Endodermal cell (in vitro differentiated cells): ENCODE measurements around the gene DNAJA4. TPM values are rescaled to one million over a fixed set of nuclear protein-coding genes. Genes with fewer than 3 reads are reported as not detected.

Experiments
- DNase-seq: peaks from one replicate; pipeline ENCODE4 v3.0.0-alpha.2; 2017
- H3K27ac ChIP-seq: 2 replicates; pipeline ENCODE4 v1.5.1; 2013; ENCODE audit warnings: mild to moderate bottlenecking, low read depth, low read length, moderate library complexity
- H3K27me3 ChIP-seq: 2 replicates; pipeline ENCODE4 v1.6.1; 2013; ENCODE audit warnings: mild to moderate bottlenecking, low read length, moderate library complexity; ENCODE audit not compliant: insufficient read depth, control insufficient read depth, poor library complexity, severe bottlenecking
- H3K36me3 ChIP-seq: 2 replicates; pipeline ENCODE4 v1.7.0; 2013; ENCODE audit warnings: mild to moderate bottlenecking, low read length, moderate library complexity; ENCODE audit not compliant: control insufficient read depth, insufficient read depth
- H3K4me1 ChIP-seq: one replicate; pipeline ENCODE4 v1.7.0; 2013; ENCODE audit warnings: low read length; ENCODE audit not compliant: control insufficient read depth, insufficient read depth
- H3K4me3 ChIP-seq: 2 replicates; pipeline ENCODE4 v1.5.1; 2013; ENCODE audit warnings: mild to moderate bottlenecking, low read length, moderate library complexity
- H3K9ac ChIP-seq: 2 replicates; pipeline ENCODE4 v1.6.1; 2013; ENCODE audit warnings: mild to moderate bottlenecking, low read length, moderate library complexity; ENCODE audit not compliant: poor library complexity, severe bottlenecking; ENCODE audit errors: extremely low read depth
- H3K9me3 ChIP-seq: 2 replicates; pipeline ENCODE4 v1.6.1; 2013; ENCODE audit warnings: mild to moderate bottlenecking, low read length, moderate library complexity; ENCODE audit not compliant: control insufficient read depth
- H3K27ac Mint-ChIP-seq: 2 replicates; pipeline ENCODE4 v1.8.0; 2020; ENCODE audit warnings: mixed read lengths
- H3K27me3 Mint-ChIP-seq: 2 replicates; pipeline ENCODE4 v1.8.0; 2021; ENCODE audit warnings: mild to moderate bottlenecking, mixed read lengths; ENCODE audit not compliant: insufficient read depth
- H3K36me3 Mint-ChIP-seq: 2 replicates; pipeline ENCODE4 v1.8.0; 2020; ENCODE audit warnings: low read depth, mixed read lengths
- H3K4me1 Mint-ChIP-seq: 2 replicates; pipeline ENCODE4 v1.8.0; 2020; ENCODE audit warnings: mixed read lengths
- H3K4me3 Mint-ChIP-seq: 2 replicates; pipeline ENCODE4 v1.8.0; 2020; ENCODE audit warnings: mild to moderate bottlenecking, moderate library complexity, mixed read lengths
- H3K9me3 Mint-ChIP-seq: 2 replicates; pipeline ENCODE4 v1.8.0; 2020; ENCODE audit warnings: mild to moderate bottlenecking, mixed read lengths
- WGBS, 2 experiments: methylation state at CpG; one replicate each; pipeline versions ENCODE4 v1.1.5 to v1.1.7; 2013; ENCODE audit warnings: missing lambda C conversion rate in 2 of 2, mixed read lengths in 1 of 2; ENCODE audit not compliant: insufficient coverage in 1 of 2, insufficient read length in 1 of 2; 5-methylcytosine and 5-hydroxymethylcytosine counted together
- total RNA-seq, 2 donors: library from RNA; stranded (reverse); fragmentation: NEBNext Ultra II Directional in 1 of 2; extraction: Animal tissue kit (Norgen Biotek cat#: 25700) in 1 of 2; gene quantifications; 2 replicates in 1 of 2; 3 replicates in 1 of 2; pipeline ENCODE4 v1.2.1, GENCODE V29; 2021
- TF ChIP-seq, protein P1 (sequence below): fragments of 200-600 bp; sonication (generic); conservative IDR thresholded peaks from 2 replicates; pipeline ENCODE4 v1.5.0; 2021; ENCODE audit warnings: antibody characterized with exemption, mild to moderate bottlenecking

Gene DNAJA4
- total RNA-seq, 2 donors from 2014 or later, result 4.9 to 18.5 TPM

DNA sequence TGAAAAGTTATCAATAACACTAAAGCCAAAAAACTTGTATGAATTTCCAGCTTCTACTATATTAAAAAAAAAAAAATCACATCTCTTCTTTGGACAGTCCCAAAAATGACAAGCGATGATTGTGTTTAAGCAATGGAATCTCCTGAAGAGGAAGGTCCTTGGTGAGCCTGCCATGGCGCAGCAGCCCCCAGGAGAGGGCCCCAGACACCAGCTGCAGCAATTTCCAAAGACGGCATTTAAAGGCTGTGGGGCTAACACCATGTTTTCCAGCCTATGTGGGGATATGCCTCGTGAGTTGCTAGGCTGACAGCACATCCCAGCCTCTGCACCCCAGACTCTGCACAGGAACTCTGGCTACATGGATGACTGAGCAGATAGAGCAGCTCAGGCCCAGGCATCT, 20.4 kb downstream of the DNAJA4 start:
- WGBS, 2 experiments, result 74 to 89% methylated on average over 4 of the region's 4 CpGs
- Mint-ChIP-seq H3K27me3 (no peaks in the 10 kb centered on the region), H3K4me1 (no peaks in the 10 kb centered on the region), H3K4me3 (no peak overlapping the region), H3K36me3 (peaks cover 38% of the 10 kb centered on the region), H3K27ac (no peak overlapping the region), H3K9me3 (no peaks in the 10 kb centered on the region)
- TF ChIP-seq, protein P1, sequence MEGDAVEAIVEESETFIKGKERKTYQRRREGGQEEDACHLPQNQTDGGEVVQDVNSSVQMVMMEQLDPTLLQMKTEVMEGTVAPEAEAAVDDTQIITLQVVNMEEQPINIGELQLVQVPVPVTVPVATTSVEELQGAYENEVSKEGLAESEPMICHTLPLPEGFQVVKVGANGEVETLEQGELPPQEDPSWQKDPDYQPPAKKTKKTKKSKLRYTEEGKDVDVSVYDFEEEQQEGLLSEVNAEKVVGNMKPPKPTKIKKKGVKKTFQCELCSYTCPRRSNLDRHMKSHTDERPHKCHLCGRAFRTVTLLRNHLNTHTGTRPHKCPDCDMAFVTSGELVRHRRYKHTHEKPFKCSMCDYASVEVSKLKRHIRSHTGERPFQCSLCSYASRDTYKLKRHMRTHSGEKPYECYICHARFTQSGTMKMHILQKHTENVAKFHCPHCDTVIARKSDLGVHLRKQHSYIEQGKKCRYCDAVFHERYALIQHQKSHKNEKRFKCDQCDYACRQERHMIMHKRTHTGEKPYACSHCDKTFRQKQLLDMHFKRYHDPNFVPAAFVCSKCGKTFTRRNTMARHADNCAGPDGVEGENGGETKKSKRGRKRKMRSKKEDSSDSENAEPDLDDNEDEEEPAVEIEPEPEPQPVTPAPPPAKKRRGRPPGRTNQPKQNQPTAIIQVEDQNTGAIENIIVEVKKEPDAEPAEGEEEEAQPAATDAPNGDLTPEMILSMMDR, result peak; percentile 68
- no peaks in the 10 kb centered on the region for H3K9me3 ChIP-seq
- no peaks in the 10 kb centered on the region for H3K4me1 ChIP-seq
- H3K4me3 ChIP-seq, result no peak overlapping the region
- no peak overlapping the region for H3K9ac ChIP-seq
- no peaks in the 10 kb centered on the region for H3K27me3 ChIP-seq
- DNase-seq, result peak; percentile 63
- peaks cover 75% of the 10 kb centered on the region for H3K36me3 ChIP-seq
- no peak overlapping the region for H3K27ac ChIP-seq

DNA sequence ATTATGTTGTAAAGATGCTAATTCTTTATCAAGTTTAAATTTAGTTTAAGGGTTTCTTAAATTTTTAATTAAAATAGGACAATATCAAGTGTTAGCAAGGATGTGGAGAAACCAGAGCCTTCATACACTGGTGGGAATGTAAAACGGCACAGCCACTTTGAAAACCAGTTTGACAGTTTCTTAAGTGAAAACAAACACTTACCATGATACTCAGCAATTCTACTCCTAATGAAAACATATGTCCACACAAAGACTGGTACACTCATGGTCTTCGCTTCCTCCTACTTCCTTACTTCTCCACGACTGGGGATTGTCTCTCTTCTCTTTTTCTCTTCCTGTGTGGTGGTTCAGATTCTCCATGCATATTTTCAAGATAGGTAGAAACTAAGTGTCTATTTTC, 25.9 kb downstream of the DNAJA4 start:
- no peaks in the 10 kb centered on the region for H3K4me1 Mint-ChIP-seq
- no peaks in the 10 kb centered on the region for H3K27me3 Mint-ChIP-seq
- Histone ChIP-seq H3K27ac (no peak overlapping the region), H3K4me3 (no peak overlapping the region), H3K4me1 (no peaks in the 10 kb centered on the region), H3K27me3 (no peaks in the 10 kb centered on the region), H3K9me3 (no peaks in the 10 kb centered on the region), H3K36me3 (peaks cover 70% of the 10 kb centered on the region), H3K9ac (no peak overlapping the region)
- TF ChIP-seq, protein P1, result no peak
- WGBS, 2 experiments, result 92 to 98% methylated on average over 2 to 3 of the region's 3 CpGs
- no peak overlapping the region for H3K27ac Mint-ChIP-seq
- no peaks in the 10 kb centered on the region for H3K9me3 Mint-ChIP-seq
- H3K4me3 Mint-ChIP-seq, result no peak overlapping the region
- no peak for DNase-seq
- peaks cover 21% of the 10 kb centered on the region for H3K36me3 Mint-ChIP-seq

DNA sequence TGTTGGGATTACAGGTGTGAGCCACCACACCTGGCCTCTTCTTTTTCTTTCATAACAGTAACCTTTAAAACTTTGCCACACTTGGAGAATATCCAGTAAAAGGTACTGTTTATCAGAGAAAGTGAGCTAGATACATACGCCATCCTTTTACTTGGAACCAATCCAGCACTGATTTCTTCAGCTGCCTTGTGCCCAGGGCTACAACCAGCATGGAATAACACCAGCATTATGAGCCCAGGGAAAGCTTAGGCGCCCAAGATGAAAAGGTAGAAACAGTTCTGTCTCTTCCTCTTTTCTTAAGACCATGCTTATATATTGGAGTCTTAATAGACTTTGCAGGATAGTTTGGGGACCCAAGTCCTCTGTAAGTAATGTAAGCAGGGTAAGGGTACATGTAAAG, 26.7 kb downstream of the DNAJA4 start:
- TF ChIP-seq, protein P1, result no peak
- no peaks in the 10 kb centered on the region for H3K9me3 ChIP-seq
- no peak overlapping the region for H3K9ac ChIP-seq
- H3K4me1 ChIP-seq, result no peaks in the 10 kb centered on the region
- peaks cover 18% of the 10 kb centered on the region for H3K36me3 Mint-ChIP-seq
- H3K27me3 ChIP-seq, result no peaks in the 10 kb centered on the region
- H3K4me1 Mint-ChIP-seq, result no peaks in the 10 kb centered on the region
- H3K27me3 Mint-ChIP-seq, result no peaks in the 10 kb centered on the region
- no peak overlapping the region for H3K4me3 ChIP-seq
- H3K36me3 ChIP-seq, result peaks cover 62% of the 10 kb centered on the region
- H3K9me3 Mint-ChIP-seq, result no peaks in the 10 kb centered on the region
- no peak overlapping the region for H3K4me3 Mint-ChIP-seq
- DNase-seq, result no peak
- no peak overlapping the region for H3K27ac ChIP-seq
- WGBS, 2 experiments, result 75 to 80% methylated on average over 2 of the region's 2 CpGs
- H3K27ac Mint-ChIP-seq, result no peak overlapping the region
